T-helper 1 cell treated with Interleukin-12 subunit alpha and Interleukin-12 subunit beta and Interleukin-4 antibody, amounts not matched to agents 30 μg/mL and 1 μg/mL, for 36 hours (primary cell): ENCODE measurements around the gene RALGPS1.
"Not testable (repeated sequence)": the region's sequence is repeated elsewhere in the genome, so short reads cannot be mapped to it uniquely, and the experiment has no call there.

Experiments
- H3K27ac Mint-ChIP-seq: one replicate; pipeline ENCODE4 v1.8.0; 2021; ENCODE audit warnings: mild to moderate bottlenecking, mixed read lengths
- H3K27me3 Mint-ChIP-seq: one replicate; pipeline ENCODE4 v1.8.0; 2021; ENCODE audit warnings: low read depth, mixed read lengths
- H3K36me3 Mint-ChIP-seq: one replicate; pipeline ENCODE4 v1.8.0; 2021; ENCODE audit warnings: low read depth, mixed read lengths
- H3K4me1 Mint-ChIP-seq: one replicate; pipeline ENCODE4 v1.8.0; 2021; ENCODE audit warnings: low read depth, mixed read lengths
- H3K4me3 Mint-ChIP-seq: one replicate; pipeline ENCODE4 v1.8.0; 2021; ENCODE audit warnings: mild to moderate bottlenecking, moderate library complexity, mixed read lengths
- H3K9me3 Mint-ChIP-seq: one replicate; pipeline ENCODE4 v1.8.0; 2021; ENCODE audit warnings: mixed read lengths

The RALGPS1 gene

DNA sequence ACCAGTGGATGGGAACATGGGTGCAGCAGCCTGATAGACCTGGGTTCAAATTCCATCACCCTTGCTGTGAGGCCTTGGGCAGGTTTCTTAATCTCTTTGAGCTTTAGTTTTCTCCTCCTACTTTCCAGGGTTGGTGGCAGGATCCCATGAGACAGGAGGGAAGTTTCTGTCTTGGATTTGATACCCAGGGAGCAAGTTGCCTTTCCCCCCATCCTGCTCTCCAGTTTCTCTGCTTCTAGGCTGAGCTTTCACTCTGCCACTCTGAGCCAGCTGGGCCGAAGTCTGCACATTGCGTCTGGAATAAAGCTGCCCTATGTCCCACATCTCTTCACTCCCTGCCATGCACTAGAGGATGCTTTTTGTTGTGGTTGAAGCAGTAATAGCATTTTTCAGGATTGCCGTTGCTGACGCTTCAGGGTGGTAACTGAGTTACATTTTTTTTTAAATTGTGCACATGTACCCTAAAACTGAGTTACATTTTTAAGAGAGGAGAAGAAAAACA is 248.3 kb downstream of the RALGPS1 start:
- H3K4me1 Mint-ChIP-seq: peaks cover 33% of the 10 kb centered on the region
- peak overlapping the region; percentile 45 for H3K27ac Mint-ChIP-seq

DNA sequence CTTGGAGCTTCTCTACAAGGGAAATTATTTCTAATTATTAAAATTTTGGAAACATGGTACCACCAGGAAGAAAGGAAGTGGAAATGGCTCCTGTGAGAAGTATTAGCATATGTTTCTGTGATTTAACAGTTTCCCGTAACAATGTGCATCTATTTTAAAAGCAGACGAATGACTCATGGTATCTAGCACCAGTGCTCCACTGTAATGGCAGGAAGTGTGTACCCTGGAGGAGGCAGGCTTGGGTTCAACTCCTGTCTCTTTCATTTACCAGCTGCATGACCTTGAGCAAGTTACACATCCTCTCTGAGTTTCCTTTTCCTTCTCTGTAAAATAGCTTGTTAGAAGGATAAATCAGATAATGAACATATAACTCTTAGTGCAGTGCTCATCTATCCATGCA is 248.8 kb downstream of the RALGPS1 start:
- H3K4me1 Mint-ChIP-seq: peaks cover 33% of the 10 kb centered on the region
- H3K27ac Mint-ChIP-seq: peak overlapping the region; percentile 45
- H3K4me3 Mint-ChIP-seq: no peak overlapping the region
- H3K36me3 Mint-ChIP-seq: no peaks in the 10 kb centered on the region
- H3K27me3 Mint-ChIP-seq: peaks cover 4% of the 10 kb centered on the region
- H3K9me3 Mint-ChIP-seq: no peaks in the 10 kb centered on the region

More for the DNA sequence above, 248.3 kb downstream of the RALGPS1 start:
- H3K4me3 Mint-ChIP-seq: no peak overlapping the region
- peaks cover 4% of the 10 kb centered on the region for H3K27me3 Mint-ChIP-seq
- H3K36me3 Mint-ChIP-seq: no peaks in the 10 kb centered on the region
- H3K9me3 Mint-ChIP-seq: no peaks in the 10 kb centered on the region

DNA sequence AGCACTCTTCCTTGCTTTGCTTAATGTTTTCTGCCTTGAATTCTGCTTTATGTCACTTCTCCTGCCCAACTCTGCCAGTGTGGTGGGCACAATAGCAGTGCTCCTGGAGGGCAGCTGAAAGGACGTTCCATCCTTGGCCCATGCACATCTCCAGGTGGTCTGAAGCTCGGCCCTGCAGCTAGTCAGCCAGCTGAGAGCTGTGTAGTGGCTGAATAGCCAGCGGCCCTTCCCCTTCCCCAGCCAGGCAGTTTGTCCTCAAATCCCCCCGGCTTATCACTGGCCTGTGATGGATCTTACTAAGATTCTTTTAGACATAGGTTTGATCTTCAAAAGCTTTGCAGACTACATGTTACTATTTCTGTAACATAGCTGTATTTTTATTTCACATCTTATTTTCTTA is 250.5 kb downstream of the RALGPS1 start:
- H3K36me3 Mint-ChIP-seq: no peaks in the 10 kb centered on the region
- H3K27me3 Mint-ChIP-seq: peaks cover 4% of the 10 kb centered on the region
- no peak overlapping the region for H3K27ac Mint-ChIP-seq
- H3K9me3 Mint-ChIP-seq: no peaks in the 10 kb centered on the region
- no peak overlapping the region for H3K4me3 Mint-ChIP-seq
- H3K4me1 Mint-ChIP-seq: peaks cover 30% of the 10 kb centered on the region

DNA sequence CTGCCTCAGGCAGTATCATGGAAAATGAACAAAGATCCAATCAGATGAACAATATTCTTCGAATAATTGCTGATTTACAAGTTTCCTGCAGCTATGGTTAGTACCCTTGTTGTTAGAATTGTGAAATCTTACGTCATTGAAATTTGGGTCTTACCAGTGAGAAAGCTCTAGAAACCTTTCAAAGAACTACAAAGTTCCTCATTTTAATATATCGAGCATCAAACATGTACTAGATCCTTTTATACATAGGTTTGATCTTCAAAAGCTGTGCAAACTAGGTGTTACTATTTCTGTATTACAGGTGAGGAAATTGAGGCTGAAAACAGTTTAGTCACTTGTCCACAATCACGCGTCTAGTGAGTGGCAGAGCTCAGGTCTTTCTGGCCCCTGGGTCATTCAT is 251.5 kb downstream of the RALGPS1 start:
- Mint-ChIP-seq H3K4me1 (peaks cover 28% of the 10 kb centered on the region), H3K4me3 (no peak overlapping the region), H3K36me3 (no peaks in the 10 kb centered on the region), H3K9me3 (no peaks in the 10 kb centered on the region), H3K27me3 (no peaks in the 10 kb centered on the region), H3K27ac (no peak overlapping the region)

DNA sequence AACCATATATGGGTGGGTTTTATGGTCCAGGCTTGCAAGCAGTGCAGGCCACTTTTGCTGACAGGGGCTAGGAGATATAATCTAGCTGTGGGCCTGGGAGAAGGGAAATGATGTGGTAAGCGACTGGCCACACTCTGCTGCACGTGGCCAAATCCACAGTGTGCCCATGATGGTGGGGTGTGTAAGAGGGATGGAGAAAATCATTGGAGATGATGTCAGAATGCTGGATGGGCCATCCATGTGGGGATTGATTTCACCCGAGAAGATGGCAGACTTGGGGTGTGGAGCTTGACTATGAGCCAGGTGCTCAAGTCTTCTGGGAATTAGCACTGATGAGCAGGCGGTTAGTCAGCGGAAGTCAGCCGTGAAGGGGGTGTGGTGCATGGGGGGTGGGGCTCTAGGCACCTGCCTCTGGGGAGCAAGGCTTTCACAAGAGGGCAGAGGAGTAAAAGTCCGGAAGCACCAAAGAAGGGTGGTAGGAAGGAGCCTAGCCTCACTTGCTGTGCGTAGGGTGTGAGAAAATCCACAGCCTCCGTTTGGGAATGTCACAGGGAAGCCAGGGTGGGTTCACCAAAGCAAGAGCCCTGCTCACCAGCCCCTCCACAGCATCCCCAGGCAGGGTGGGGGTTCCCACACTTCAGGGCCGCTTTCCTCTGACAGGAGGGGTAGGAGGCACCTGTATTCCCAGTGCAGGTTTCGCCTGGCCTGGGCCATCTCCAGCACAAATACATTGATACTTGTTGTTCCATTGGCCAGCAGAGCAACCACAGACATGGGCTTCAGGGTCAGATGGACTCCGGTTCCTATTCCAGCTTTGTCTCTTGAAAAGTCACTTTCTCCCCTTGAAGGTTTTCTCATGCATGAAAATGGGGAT is 252.3 kb downstream of the RALGPS1 start:
- no peak overlapping the region for H3K27ac Mint-ChIP-seq
- H3K9me3 Mint-ChIP-seq: no peaks in the 10 kb centered on the region
- H3K27me3 Mint-ChIP-seq: no peaks in the 10 kb centered on the region
- no peaks in the 10 kb centered on the region for H3K36me3 Mint-ChIP-seq
- H3K4me1 Mint-ChIP-seq: peaks cover 24% of the 10 kb centered on the region
- H3K4me3 Mint-ChIP-seq: no peak overlapping the region

DNA sequence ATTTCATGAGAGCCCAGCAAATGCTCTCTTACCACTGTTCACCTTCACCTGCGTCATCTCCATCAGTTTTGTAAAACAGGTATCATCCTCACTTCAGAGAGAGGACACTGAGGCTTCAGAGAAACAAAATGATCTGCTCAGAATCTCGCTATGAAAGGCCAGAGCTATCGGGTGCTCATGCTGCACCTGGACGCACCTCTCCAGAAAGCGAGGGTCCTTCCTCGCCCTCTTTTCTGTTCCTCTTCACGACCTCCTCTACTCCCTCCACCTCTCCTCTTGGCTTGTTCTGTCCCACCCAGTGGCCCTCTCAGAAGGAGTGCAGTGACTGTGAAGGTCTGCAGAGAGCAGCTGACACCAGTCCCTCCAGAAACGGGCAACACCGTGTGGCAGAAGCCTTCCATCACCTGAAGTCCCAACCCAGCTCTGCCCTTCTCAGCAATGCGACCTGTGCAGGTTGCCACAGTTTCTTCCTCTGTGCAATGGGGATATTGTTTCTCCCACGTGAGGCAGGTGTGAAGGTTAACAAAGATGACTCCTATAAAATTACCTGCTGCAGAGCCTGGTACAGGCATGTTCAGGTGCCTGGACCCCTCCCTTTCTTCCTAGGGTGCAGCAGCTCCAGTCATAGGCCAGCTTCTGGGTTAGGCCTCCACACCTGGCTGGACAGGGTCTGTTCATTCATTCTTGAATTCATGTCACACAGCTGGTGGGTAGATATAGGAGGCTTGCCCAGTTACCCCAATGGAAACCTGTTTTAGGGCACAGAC is 253.2 kb downstream of the RALGPS1 start:
- H3K36me3 Mint-ChIP-seq: no peaks in the 10 kb centered on the region
- no peak overlapping the region for H3K4me3 Mint-ChIP-seq
- H3K4me1 Mint-ChIP-seq: peaks cover 18% of the 10 kb centered on the region
- H3K27me3 Mint-ChIP-seq: peaks cover 5% of the 10 kb centered on the region
- no peaks in the 10 kb centered on the region for H3K9me3 Mint-ChIP-seq
- H3K27ac Mint-ChIP-seq: no peak overlapping the region

DNA sequence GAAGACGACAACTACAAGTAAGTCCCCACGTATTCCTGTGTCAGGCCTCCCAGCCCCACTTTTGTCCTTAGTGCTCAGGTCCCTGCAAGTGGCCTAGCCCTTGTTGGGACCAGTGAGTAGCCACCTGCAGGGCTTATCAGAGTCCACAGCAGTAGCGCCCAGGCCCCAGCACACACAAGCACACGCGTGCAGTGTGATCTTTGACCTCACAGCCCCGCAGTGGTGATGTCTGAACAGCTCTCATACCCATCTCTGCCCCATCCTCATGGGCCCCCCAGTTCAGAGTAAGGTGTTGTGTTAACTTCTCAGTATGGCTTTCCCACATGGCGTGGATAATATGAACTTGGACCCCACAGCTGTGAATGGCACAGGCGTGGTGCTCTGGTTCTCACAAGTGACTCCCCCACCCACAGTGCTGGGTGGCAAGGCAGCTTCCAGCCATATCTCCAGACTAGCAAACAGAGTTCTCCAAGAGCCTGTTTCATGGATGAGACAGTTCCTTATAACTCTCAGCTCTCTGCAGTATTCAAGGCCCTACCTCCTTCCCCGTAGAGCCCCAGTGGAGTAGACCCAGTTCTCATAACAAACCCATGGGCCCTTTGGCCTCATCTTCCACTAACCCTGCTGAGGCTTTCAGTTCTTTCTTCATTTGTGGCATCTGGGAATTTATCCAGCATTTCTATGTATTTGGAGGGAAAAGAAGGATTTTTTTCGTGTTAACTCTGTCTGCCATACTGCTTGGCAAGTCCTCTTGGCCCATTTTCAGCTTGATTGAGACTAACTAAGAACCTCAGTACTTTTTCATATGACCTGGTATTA is 254.4 kb downstream of the RALGPS1 start:
- Mint-ChIP-seq H3K9me3 (no peaks in the 10 kb centered on the region), H3K36me3 (no peaks in the 10 kb centered on the region), H3K27me3 (peaks cover 5% of the 10 kb centered on the region), H3K4me1 (peaks cover 7% of the 10 kb centered on the region), H3K4me3 (no peak overlapping the region), H3K27ac (no peak overlapping the region)

DNA sequence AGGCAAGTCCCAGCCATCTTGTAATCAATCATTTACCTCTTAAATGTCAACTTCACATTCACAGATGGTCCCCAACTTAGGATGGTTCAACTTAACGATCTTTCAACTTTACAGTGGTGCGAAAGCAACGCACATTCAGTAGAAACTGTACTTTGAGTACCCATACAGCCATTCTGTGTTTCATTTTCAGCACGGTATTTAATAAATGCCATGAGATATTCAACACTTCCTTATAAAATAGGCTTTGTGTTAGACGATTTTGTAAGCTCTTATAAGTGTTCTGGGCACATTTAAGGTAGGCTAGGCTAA is 254.9 kb downstream of the RALGPS1 start:
- H3K36me3 Mint-ChIP-seq: no peaks in the 10 kb centered on the region
- H3K4me1 Mint-ChIP-seq: peaks cover 7% of the 10 kb centered on the region
- H3K9me3 Mint-ChIP-seq: no peaks in the 10 kb centered on the region
- no peak overlapping the region for H3K4me3 Mint-ChIP-seq
- peaks cover 5% of the 10 kb centered on the region for H3K27me3 Mint-ChIP-seq
- H3K27ac Mint-ChIP-seq: no peak overlapping the region

DNA sequence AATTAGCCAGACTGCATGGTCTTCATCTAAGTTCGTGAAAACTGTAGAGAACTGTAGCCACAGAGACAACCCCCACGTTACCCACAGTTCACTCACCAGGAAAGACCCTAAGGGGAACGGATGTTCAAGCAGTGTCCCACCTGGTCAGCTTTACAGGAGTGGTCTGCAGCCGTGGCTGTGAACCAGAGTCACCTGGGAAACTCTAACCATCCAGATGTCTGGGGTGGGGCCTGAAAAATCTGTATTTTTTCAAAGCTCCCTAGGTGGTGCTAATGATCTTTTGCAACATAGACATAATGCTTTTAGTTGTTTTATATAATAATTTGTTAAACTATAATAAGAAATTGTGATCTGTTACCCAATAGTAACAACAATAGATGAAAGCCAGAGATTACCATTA is 255.5 kb downstream of the RALGPS1 start:
- Mint-ChIP-seq H3K27ac (no peak overlapping the region), H3K4me1 (peaks cover 4% of the 10 kb centered on the region), H3K9me3 (no peaks in the 10 kb centered on the region), H3K36me3 (no peaks in the 10 kb centered on the region), H3K4me3 (no peak overlapping the region), H3K27me3 (peaks cover 5% of the 10 kb centered on the region)

DNA sequence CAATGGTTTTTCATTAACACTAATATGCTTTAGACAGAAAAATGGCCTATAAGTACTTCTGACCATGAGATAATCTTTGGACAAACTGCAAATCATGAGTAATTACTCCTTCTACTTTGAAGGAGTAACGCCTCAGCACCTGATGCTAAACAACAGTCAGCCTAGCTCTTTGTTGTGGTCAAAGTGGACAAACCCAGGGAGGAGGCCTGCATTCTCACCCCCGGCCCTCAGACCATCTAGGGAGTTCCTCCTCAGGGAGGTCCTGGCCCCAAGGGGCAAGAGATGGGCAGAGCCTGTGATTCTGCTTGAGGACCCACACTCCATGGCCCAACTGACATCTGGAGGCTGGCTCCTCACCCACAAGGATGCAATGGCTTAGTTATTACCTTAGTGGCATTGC is 256.1 kb downstream of the RALGPS1 start:
- H3K27me3 Mint-ChIP-seq: peaks cover 5% of the 10 kb centered on the region
- H3K36me3 Mint-ChIP-seq: no peaks in the 10 kb centered on the region
- no peak overlapping the region for H3K27ac Mint-ChIP-seq
- H3K4me1 Mint-ChIP-seq: peaks cover 3% of the 10 kb centered on the region
- no peak overlapping the region for H3K4me3 Mint-ChIP-seq
- H3K9me3 Mint-ChIP-seq: no peaks in the 10 kb centered on the region

DNA sequence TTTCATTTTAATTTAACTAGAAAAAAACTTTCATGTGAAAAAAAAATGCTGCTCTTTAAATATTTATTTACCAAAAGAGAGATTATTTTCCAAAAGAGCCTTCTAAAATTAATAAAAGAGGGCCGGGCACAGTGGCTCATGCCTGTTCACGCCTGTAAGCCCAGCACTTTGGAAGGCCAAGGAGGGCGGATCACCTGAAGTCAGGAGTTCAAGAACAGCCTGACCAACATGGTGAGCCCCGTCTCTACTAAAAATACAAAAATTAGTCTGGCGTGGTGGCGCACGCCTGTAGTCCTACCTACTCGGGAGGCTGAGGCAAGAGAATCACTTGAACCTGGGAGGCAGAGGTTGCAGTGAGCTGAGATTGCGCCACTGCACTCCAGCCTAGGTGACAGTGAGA is 256.8 kb downstream of the RALGPS1 start:
- not testable (repeated sequence) for H3K27me3 Mint-ChIP-seq, H3K9me3 Mint-ChIP-seq, H3K4me3 Mint-ChIP-seq, H3K27ac Mint-ChIP-seq, H3K4me1 Mint-ChIP-seq, H3K36me3 Mint-ChIP-seq

DNA sequence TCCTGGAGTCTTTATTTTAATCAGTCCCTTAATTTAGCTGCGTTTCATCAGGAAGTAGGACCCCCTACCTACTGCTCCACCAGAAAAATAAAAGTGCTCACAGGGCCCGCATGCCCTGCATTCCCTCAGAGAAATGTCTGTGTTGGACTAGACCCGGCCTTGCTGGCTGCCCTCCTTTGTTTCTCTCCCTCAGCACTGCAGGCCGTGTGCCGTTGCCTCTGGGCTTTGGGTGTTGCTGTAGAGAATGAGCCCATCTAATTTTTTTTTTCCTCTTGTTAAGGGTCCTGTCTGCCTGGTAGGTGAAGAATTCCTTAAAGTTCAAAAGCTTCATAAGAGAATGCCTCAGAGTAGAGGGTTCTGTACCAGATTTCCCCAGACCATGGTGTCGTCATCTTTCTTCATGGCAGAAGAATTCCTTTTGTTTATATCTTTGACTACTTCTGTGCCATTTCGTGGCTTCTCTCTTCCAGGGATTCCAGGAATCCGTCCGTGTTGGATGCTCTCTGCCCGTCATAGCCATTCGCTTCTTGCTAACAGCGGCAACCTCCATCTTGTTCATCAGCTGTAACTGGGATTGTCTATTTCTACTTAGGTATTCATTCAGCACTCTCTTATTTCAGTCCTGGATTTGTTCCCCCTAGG is 257.6 kb downstream of the RALGPS1 start:
- H3K27me3 Mint-ChIP-seq: peaks cover 5% of the 10 kb centered on the region

DNA sequence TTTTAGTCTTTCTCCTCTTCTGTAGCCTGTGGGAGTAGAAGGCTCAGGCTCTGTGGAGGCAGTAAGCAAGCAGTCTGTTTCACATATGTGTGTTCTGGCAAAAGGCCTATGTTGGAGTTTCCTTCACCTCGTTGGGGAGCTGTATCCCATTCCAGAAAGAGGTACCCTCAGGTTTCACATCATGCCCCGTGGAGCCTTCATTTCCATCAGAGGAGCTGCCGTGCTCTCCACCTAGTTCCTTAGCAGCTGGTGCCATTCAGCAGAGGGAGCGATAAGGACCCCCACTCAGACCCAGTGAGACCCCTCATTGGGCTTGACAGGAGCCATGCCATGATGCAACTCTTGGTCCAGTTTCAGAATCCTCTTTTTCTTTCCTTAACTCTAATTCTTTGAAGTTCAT is 258.5 kb downstream of the RALGPS1 start:
- Mint-ChIP-seq H3K27ac (no peak overlapping the region), H3K27me3 (peaks cover 5% of the 10 kb centered on the region), H3K36me3 (no peaks in the 10 kb centered on the region), H3K4me3 (no peak overlapping the region), H3K4me1 (no peaks in the 10 kb centered on the region), H3K9me3 (no peaks in the 10 kb centered on the region)

More for the DNA sequence above, 257.6 kb downstream of the RALGPS1 start:
- Mint-ChIP-seq H3K36me3 (no peaks in the 10 kb centered on the region), H3K4me3 (no peak overlapping the region), H3K4me1 (no peaks in the 10 kb centered on the region), H3K9me3 (no peaks in the 10 kb centered on the region), H3K27ac (no peak overlapping the region)
